Right ventricle myocardium inferior (tissue), 1 donor: ENCODE results near the gene DGCR8. TPM values are rescaled to one million over a fixed set of nuclear protein-coding genes. Genes with fewer than 3 reads are reported as not detected.

Experiments
- ATAC-seq: fragments of 200-7000 bp; cut with Tn5 transposase; one replicate; pipeline ENCODE4 v1.9.1; 2020; ENCODE audit warnings: mild to moderate bottlenecking, moderate library complexity
- DNase-seq: peaks from one replicate; pipeline ENCODE4 v3.0.0; 2021; ENCODE audit errors: missing footprints
- intact Hi-C: fragments of 100-400 bp; cut with DNase I; formaldehyde crosslinking; loops from one replicate; pipeline ENCODE4 v1.11.0; 2022
- total RNA-seq: library from RNA; stranded (reverse); fragmentation: NEBNext Ultra II Directional; extraction: Animal tissue kit (Norgen Biotek cat#: 25700); gene quantifications from one replicate; pipeline ENCODE4 v1.2.1, GENCODE V29; 2021
- donor health status: DM: no; HTN: yes; CAD: no; lungs with severe emphysema.

The DGCR8 gene
- total RNA-seq, 1 donor from 2014 or later, result 18.0 TPM

DNA sequence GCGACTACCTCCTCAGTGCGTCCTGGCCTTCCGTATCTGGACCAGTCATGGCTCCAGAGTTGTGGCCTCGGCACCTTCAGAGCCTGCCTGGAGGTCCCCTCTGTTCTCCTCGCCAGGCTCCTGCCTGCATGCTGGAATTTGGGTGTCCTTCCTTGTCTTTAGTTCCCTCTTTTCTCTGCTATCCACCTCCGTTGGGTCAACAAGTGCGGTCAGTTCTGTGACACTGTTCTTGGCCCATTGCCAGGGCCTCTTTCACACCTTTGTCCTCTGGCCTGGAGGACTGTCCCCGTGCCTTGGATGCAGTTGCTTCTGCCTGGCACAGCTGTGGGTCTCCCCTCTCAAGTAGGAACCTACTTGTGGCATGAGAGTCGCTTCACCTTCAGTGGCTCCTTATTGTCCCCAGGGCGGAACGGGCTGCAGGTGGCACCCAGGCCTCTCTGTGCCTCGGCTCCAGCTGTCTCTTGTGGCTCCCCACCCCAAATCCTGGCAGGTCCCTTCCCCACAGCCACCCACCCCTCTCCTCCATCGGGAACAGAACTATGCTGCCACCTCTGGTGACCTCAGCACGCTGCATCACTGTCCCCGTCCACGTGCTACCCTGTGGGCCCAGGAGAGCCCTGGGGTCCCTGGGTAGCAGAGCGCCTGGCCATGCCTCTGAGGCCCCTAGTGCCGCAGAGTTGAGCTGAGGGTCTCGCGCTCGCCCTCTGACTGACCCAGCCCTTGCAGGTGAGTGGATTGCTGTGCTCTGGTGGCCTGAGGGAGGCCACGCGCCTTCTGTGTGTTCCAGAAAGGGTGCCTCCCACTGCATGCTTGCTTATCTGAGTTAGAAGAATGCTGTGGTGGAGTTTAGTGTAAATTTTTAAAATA lies 4.7 kb downstream of the DGCR8 start:
- intact Hi-C loops, result loop anchor here (5.0 to 10.0 kb wide), 3 partner anchors 33 to 120 kb away; partner anchors contain the start of genes ARVCF, RANBP1 and TRMT2A
- ATAC-seq (no peak), DNase-seq (no peak)

DNA sequence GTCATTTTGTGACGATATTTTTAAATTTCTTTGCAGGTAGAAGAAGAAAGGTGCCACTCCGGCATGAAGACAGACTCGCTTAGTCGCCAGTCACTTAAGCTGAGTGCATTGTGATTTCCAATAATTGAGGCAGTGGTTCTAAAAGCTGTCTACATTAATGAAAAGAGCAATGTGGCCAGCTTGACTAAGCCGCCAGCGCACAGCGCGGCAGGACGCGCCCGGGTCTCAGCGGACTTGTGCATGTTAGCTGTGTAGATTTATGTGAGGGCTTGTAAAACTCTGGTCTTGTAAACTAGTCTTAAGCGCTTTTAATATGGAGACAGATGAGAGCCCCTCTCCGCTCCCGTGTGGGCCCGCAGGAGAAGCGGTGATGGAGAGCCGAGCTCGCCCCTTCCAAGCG lies 5.6 kb downstream of the DGCR8 start:
- ATAC-seq (no peak), DNase-seq (no peak)
- intact Hi-C loops, result loop anchor here (10.0 kb wide), 1 partner anchor 121 kb away; no protein-coding TSS in a partner anchor

DNA sequence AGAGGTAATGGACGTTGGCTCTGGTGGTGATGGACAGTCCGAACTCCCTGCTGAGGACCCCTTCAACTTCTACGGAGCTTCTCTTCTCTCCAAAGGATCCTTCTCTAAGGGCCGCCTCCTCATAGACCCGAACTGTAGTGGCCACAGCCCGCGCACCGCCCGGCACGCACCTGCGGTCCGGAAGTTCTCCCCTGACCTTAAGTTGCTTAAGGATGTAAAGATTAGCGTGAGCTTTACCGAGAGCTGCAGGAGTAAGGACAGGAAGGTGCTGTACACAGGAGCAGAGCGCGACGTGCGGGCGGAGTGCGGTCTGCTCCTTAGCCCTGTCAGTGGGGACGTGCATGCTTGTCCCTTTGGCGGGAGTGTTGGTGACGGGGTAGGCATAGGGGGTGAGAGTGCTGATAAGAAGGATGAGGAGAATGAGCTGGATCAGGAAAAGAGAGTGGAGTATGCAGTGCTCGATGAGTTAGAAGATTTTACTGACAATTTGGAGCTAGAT lies 6.1 kb downstream of the DGCR8 start:
- ATAC-seq, result no peak
- intact Hi-C loops, result loop anchor here (10.0 kb wide), 1 partner anchor 121 kb away; no protein-coding TSS in a partner anchor

DNA sequence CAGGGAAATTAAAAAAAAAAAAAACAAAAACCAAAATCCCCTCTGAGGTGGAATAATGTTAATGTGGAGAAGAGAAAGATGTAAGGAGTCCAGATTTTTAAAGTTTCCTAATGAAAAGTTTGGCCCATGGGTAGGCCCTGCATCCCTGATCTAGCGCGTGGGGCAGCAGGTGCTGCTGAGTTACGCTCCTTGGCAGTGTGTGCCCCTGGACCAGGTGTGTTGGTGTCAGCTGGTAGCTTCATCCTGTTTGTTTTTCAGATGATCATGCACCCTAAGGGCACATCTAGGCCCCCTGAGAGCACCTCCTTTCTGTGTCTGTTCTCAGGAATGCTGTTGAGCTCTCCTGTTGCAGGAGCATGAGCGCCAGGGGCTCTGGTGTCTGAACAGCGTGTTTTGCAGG lies 6.7 kb downstream of the DGCR8 start:
- no peak for DNase-seq
- no peak for ATAC-seq
- intact Hi-C loops, result loop anchor here (10.0 kb wide), 1 partner anchor 122 kb away; no protein-coding TSS in a partner anchor

More for the DNA sequence above, 6.1 kb downstream of the DGCR8 start:
- DNase-seq, result no peak

DNA sequence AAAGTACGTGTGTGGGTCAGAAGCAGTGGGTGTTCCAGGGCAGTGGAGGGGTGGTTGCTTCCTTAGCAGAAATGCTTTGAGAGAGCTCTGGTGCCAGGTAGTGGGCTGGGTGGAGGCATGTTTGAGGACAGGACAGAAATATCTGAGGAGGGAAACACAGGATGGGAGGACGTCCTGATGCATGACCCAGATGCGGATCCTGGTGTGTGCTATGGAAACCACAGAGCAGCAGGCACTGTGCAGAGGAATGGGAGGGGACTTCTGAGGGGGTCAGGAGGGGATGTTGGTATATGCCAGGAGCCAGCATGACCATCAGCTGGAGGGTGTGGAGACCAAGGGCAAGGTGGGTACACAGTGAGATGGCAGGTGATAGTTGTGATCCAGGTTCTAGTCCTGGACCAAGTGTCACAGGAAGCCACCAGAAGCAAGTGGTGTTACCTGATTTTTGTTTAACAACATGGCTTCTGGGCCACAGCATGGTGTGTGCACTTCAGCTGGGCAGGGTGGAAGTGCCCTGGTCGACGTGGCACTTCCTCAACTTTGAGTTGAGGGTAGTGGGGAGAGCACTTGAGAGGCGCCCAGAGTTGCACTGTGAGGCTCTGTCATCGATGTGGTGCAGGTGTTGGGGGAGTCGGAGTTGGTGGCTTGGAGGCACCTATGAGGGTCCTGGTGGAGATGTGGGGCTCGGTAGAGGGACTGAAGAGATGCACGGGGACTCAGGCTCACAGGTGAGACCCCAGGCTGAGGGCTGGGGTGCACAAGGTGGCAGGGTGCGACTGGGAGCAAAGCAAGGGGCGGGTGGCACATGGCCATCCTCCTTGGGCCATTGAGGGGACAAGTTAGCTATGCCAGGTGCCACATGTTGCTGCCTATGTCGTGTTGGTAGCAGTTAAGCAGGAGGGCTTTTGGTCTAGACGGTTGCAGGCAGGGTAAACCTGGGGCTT lies 7.5 kb downstream of the DGCR8 start:
- ATAC-seq (no peak), DNase-seq (no peak)
- intact Hi-C loops, result loop anchor here (10.0 kb wide), 1 partner anchor 123 kb away; no protein-coding TSS in a partner anchor

DNA sequence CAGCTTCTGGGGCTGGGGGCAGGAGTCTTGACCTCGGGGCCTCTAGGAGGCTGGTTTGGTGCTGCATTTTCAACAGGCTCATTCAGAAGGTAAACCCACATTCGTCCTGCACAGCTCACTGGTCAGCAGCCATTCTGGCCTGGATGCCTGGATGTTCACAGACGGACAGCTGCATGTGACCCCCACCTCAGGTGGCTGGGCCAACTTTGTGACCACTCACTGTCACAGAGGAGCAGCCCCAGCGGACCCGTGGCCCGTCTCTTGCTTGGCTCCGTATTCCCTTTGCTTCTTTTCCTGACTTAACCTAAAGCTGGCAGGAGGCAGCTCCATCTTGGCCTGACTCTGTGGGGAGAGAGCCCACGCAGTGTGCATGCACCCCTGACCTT lies 8.2 kb downstream of the DGCR8 start:
- no peak for ATAC-seq
- intact Hi-C loops, result loop anchor here (10.0 kb wide), 1 partner anchor 123 kb away; no protein-coding TSS in a partner anchor
- no peak for DNase-seq

DNA sequence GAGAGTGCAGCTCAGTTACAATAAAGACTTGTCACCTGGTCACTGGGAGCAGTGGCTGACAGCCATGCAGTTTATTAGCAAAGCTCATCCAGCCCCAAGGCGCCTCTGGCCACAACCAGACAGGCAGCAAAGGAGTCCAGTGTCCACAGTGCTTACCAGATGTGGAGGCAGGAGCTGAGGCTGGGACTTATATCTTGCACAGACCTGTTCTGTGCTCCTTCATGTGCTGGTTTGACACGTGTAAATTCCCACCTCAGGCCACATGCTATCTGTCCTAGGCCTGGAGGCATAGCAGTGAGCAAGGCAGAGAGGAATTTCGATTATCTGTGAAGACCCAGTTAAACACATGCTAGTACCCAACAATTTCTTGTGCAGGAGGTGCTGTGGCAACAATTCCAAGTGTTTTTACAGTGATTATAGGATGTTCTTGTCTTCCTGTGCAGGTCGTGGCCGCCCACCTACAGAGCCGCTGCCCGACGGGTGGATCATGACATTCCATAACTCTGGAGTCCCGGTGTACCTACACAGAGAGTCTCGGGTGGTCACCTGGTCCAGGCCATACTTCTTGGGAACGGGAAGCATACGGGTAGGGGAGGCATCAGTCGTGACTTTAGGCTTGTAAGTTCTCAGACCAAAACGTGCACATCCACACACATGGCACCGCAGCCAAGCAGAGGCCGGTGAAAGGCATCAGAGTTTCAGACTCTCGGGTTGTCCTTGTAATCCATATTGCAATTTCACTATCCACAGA lies 9.4 kb downstream of the DGCR8 start:
- DNase-seq, result no peak
- intact Hi-C loops, result loop anchor here (10.0 kb wide), 1 partner anchor 125 kb away; no protein-coding TSS in a partner anchor

DNA sequence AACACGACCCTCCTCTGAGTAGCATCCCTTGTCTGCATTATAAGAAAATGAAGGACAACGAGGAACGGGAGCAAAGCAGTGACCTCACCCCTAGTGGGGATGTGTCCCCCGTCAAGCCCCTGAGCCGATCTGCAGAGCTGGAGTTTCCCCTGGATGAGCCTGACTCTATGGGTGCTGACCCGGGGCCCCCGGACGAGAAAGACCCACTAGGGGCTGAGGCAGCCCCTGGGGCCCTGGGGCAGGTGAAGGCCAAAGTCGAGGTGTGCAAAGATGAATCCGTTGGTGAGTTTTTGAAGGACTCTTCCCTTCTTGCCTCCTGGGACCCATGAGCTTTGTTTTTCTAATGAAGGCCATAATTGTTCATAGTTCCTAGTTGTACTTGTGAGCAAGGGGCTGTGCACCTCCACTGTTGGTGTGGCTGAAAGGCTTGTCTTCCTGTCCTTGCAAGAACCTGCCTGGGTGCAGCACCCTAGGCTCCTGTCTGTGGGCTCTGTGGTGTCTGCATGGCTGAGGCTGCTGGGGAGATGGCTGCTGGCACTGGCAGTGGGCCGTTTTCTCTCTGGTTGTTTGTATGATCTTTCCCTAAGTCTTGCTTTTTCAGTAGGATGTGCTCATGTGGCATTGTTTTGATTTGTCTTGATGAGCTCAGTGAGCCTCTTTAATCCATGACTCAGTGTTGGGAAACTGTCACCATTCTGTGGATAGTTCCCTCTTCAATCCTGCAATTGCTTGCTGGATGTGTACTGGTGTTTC lies 10.1 kb downstream of the DGCR8 start:
- intact Hi-C loops, result loop anchor here (10.0 kb wide), 1 partner anchor 125 kb away; no protein-coding TSS in a partner anchor
- ATAC-seq (no peak), DNase-seq (no peak)

More for the DNA sequence above, 9.4 kb downstream of the DGCR8 start:
- ATAC-seq, result no peak

DNA sequence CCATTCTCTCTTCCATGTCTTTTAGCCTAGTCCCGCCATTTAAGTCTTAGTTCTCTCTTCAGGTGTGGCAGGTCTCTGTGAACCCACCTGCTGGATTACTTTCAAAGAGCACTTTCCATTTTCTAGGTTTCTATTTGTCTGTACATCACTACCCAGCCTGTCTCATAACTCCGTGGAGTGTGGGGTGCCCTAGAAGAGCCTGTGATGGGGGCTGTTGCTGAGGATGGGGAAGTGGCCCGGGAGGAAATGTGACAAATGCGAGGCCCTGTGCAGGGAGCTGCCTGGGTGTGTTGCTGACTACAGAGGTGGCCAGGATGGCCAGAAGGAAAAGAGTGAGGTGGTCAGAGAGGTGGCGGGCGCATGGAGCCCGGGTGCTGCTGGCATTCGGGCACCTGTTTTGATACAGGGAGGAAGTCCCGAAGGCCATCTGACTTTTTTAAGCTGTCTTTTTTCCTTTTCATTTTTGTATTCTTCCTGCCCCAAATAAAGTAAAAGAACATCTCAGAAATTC lies 10.7 kb downstream of the DGCR8 start:
- DNase-seq (no peak), ATAC-seq (no peak)
- intact Hi-C loops, result no loop called here

DNA sequence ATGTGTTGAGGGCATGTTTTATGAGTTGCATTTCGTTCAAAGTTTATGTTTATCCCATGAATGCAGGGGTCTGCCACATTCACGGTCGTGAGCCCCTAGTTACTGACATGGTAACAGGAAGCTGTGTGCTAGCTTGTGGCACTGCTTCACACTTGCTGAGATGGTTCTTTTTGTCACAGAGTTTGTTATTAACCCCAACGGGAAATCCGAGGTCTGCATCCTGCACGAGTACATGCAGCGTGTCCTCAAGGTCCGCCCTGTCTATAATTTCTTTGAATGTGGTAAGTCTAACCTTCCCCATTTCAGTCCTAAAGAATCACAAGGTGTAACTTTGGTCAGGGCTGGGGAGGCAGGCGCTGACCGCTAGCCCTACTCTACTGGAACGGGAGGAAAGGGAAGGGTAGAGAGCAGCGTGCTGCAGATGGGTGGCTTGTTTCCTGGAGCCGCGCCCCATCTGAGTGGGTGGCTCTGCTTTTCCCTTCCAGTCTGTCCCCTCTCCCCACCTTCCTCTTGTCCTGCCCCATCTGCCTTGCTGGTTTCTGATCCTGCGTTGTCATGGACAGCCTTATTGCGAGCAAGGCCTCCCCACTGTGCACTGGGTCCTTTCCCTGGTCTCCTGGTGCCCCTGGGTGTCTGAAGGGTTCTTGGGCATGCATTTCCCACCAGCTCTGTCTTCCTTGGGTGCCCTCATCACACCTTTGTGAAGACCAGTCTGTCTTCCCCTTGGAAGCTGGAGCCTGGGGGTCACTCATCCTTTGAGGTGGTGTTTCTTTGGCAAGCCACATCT lies 11.8 kb downstream of the DGCR8 start:
- ATAC-seq, result no peak
- peak; percentile 40 for DNase-seq
- intact Hi-C loops, result no loop called here

DNA sequence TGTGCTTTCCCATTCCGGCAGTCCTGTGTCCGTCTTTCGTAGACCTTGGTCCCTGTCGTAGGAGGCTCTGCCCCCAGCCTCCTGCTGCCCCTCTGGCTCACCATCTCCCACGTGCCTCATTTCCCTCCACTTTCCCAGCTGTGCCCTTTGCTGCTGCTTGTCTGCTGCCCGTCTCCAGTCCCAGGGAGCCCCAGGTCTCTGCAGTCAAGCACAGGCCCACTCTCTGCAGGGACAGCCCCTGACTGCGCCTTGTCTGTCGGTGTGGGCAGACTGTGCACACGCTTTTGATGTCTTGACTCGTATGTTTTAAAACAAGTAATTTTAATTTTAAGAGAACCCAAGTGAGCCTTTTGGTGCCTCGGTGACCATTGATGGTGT lies 12.4 kb downstream of the DGCR8 start:
- no peak for ATAC-seq
- DNase-seq, result no peak
- intact Hi-C loops, result no loop called here

DNA sequence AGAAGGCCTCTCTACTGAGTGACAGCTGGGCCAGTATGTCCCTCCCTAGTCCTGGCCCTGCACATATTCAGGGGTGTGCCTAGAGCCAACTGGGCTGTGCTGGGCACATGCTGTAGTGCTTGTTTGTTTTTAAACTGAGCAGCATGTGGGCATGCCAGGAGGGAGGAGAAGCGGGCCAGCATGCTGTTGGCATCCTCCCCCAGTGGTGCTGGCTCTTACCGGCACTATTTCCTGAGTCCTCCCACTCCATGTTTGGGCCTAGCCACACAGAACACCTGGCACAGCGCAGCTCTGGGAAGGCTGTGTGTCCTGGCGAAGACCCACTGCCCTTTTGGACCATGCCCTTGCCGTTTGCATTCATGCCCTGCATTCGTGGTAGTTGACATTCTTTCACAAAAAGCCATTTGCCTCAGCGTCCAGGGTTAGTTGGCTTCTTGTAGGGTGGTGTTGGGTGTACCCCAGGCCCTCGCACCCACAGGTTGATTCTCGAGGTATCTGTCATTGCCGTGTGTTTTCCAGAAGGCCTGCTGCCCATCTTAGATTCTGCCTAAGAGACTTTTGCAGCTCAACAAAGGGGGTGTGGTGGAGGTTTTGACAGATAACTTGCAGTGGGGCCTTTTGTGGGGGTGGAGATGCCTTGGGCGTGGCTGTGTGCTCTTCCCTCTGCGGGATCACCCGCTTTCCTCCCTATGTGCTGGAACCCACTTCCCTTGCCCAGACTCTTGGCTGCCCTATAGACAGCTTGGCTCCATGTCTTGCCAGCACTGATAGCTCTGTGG lies 13.6 kb downstream of the DGCR8 start:
- intact Hi-C loops, result no loop called here
- ATAC-seq (peak; percentile 98), DNase-seq (peak; percentile 76)

DNA sequence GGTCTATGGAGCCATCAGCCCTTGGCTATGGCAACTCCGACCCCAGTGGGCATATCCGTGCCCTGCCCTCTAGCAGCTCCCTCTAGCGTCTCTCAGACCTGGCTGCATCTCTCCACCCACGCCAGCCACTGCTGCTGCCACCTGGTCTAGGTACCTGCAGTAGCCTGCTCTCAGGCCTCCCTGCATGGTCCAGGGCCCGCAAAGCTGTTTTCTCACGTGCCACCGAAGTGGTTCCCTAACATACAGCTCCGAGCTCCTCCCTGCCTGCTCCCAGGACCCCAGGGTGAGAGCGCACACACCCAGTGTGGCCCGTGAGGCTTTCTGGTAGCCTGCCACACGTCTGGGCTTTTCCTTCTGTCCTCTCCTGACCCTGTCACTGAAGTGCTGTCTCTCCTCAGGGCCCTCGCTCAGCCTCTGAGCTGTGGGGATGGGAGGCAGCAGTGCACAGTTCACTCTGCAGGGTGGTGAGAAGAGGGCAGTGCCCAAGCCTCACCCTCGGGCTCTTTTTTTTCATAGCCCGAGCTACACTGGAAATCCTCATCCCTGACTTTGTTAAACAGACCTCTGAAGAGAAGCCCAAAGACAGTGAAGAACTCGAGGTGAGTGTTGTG lies 14.3 kb downstream of the DGCR8 start:
- no peak for DNase-seq
- peak; percentile 1 for ATAC-seq
- intact Hi-C loops, result no loop called here

DNA sequence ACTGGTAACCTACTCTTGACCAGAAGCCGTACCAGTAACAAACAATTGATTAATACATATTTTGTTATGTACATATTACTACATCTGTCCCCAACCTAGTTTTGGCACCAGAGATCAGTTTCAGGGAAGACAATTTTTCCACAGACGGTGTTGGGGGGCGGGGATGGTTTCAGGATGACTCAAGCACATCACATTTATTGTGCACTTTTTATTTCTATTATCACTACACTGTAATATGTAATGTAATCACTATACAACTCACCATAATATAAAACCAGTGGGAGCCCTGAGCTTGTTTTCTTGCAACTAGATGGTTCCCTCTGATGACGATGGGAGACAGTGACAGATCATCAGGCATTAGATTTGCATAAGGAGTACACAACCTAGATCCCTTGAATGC lies 15.5 kb downstream of the DGCR8 start:
- no peak for ATAC-seq
- no peak for DNase-seq
- intact Hi-C loops, result no loop called here

DNA sequence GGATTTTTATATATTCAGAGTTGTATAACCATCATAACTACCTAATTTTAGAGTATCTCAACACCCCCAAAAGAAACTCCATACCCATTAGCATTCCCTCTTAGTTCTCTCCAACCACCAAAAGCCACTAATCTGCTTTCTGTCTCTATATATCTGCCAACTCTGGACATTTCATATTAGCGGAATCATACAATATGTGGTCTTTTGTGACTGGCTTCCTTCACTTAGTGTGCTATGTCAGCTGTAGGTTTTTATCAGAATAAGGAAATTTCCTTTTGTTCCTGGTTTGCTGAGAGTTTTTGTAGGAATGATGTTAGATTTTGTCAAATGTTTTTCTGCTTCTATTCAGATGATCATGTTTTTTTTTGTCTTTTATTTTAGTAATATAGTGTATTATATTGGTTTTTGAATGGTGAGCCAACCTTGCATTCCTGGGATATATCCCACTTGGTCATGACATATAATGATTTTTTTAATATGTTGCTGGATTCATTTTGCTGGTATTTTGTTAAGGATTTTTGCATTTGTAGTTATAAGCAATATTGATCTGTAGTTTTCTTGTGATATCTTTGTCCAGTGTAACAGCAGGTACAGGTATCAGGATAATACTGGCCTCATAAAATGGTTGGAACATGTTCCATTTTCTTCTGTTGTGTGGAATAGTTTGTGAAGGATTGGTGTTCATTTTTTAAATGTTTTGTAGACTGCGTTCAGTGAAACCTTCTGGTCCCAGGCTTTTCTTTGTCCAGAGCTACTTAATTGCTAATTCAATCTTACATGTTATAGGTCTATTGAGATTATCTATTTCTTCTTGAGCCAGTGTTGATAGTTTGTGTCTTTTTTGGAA lies 16.8 kb downstream of the DGCR8 start:
- no peak for ATAC-seq
- intact Hi-C loops, result no loop called here
- DNase-seq, result no peak
